Kidney tubule cell (primary cell): ENCODE measurements around the gene MRPL3.
"Not testable (repeated sequence)": the region's sequence is repeated elsewhere in the genome, so short reads cannot be mapped to it uniquely, and the experiment has no call there.

Experiments used
- DNase-seq: peaks from one replicate; pipeline ENCODE4 v3.0.0-alpha.2; 2018; ENCODE audit warnings: low spot score

The MRPL3 gene

DNA sequence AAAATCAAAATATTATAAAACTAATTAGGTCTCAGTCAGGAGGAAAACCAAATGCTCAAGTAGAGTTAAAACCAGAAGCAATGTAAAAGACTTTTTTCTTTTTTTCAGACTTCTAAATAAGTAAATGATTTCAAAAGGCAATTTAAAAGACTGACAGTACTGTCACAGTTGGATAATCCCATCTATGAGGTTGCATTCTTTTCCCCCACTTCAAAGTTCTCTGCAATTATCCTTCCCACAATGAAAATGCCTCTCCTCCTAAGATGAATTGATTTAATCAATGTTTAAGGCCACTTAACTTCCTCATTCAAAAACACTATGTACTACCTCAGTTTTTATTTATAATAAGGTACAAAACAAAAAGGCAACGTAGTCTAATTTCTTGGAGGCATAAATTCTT is 8.1 kb downstream of the MRPL3 start:
- DNase-seq = peak; percentile 49

DNA sequence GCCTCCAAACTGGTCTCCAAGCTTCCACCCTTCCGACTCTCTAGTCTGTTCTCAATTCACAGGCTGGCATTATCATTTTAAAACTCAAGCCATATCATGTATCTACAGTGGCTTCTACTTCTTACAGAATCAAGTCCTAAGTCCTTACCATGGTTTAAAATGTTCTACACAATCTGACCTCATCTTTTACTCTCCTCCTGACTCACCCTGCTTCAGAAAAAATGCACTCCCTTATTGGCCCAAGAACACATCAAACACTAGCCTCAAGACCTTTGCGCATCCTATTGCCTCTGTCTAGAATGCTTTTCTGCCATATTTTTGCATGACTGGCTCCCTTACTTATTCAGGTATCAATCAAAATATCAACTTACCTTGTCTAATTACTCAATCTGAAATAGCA is 11.0 kb downstream of the MRPL3 start:
- no peak for DNase-seq

DNA sequence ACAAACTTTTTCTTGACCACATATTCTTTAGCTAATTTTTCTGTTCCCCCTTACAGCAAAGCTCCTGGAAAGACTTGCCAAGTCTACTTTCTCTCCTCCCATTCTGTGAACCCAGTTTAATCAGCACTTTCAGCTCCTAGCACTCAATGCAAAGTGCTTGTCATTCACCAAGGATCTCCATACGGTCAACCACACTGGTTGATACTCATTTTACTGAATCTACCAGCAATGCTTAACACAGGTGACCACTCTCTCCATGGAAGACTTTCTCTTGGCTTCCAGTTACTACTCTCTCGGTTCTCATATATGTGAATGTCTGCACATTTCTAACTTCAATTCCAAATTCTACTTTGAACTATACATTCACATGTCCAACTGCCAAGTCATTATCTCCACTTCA is 11.7 kb downstream of the MRPL3 start:
- DNase-seq = no peak

DNA sequence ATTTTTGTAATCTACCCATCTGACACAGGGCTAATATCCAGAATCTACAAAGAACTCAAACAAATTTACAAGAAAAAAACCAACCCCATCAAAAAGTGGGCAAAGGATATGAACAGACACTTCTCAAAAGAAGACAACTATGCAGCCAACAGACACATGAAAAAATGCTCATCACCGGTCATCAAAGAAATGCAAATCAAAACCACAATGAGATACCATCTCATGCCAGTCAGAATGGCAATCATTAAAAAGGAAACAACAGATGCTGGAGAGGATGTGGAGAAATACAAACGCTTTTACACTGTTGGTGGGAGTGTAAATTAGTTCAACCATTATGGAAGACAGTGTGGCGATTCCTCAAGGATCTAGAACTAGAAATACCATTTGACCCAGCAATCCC is 16.2 kb downstream of the MRPL3 start:
- DNase-seq = not testable (repeated sequence)

DNA sequence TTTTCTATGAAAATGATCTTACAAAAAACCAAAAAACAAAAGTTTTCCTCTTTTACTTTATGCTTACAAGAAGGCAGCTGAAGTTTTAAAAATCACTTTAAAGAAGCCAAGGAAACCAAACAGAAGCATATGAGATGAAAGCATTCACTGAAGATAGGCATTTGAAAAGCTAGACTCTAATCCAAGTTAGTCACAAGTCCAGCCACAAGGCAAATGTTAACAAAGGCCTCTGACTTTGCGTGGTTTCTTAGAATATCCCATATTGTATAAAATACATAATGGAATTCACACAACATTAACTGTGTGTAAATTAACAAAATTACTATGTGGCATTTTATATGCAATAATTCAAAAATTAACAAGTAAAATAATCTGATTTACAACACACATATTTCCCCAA is 17.7 kb downstream of the MRPL3 start:
- DNase-seq = no peak

DNA sequence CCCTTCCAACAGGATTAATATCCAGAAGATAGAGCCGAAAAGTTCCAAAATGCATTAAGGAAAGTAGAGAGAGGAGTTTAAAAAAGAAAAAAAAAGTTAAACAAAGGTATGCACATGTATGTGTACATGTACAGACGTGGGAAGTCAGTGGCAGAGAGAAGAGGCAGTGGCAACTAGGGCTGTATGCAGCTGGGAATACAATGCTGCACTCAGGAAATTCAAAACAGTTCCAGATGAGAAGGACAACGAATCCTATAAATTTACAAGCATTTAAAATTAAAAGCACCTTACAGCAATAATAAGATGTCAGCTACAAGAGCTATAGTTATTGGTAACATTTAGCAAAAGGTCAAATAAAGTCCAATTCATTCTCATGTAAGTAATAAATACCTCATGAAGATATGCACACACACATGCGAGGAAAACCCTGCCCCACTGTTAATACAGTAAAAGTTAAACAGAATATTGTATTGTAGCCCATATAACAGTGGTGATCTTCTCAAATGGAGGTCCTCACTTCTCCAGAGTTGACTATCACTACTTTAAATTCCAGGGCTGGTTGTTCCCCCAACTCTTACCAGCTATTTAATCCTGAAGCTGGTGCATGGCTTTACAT is 18.2 kb downstream of the MRPL3 start:
- no peak for DNase-seq

DNA sequence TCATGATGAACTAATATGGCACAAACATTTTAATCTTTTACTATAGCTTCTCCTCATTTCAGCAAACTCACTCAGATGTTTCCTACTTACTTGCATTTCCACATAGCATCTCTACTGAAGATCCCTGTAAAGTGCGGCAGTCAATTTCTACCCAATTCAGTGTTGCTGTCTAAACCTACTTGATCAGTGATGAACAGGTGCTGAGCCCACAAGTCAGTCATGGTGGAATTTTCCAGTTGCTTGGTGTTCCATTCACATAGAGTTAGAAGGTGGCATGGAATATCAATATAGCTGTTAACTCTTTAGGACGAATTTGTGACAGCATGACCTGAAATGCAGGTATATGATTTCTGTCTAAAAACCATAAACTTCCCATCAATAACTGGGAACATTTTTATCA is 22.7 kb downstream of the MRPL3 start:
- no peak for DNase-seq

DNA sequence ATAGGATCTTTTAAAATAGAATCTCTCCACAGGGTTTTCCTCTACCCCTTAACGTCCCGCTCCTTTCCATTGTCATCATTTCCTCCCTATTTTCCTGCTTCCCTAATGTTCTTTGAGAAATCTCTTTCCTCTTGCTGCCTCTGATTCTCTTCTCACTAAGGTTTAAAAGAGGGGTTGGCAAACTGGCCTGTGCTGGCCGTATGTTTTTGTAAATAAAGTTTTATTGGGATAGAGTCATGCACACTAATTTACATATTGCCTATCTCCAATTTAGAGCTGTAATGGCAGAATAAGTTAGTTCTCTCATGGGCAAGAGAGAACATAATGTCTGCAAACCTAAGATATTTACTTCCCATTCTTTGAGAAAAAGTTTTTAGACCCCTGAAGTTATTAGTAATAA is 25.0 kb downstream of the MRPL3 start:
- DNase-seq = no peak

DNA sequence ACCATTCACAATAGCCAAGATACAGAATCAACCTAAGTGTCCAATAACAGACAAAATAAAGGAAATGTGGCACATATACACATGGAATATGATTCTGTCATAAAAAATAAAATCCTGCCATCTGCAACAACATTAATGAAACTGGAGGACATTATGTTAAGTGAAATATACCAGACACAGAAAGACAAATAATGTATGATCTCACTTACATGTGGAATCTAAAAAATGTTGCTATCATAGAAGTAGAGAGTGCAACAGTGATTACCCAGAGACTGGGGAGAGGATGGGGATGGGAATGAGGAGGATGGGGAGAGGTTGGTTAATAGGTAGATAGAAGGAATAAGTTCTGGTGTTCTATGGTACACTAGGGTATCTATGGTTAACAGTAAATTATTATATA is 28.7 kb downstream of the MRPL3 start:
- no peak for DNase-seq

DNA sequence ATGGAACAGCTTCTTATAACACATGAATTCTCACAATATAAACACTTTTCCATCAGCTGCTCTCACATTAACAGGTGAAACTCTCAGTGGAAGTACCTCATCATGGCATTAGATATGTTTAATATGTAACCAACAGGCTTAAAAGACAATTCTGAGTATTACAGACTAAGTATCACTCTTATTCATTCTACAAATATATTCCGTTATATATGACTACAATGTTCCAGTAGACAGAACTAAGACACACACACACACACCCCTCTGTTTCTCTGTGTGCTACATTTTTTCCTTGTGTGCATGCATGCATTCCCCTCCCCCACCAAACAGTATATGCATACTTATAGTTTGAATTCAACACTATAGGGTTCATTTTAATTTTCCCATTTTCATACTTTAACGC is 32.4 kb downstream of the MRPL3 start:
- DNase-seq = no peak

DNA sequence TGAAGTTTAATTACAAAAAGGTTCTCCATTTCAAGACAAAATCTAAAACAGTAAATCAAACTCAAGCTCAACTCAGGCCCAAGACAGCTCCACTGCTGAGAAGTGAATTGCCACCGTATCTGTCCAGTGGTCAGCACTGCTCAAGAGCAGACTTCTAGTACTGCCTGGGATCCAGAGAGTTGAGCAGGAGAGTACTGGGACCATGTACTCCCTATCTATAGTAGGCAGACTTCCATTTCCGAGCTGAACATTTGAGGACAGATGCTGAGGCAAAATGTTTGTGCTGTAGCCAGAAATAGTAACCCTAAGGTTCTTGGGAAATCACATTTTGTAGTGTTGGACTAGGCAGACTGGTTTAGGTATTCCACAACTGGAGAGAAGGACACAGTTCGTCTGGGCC is 44.1 kb downstream of the MRPL3 start:
- DNase-seq = no peak

DNA sequence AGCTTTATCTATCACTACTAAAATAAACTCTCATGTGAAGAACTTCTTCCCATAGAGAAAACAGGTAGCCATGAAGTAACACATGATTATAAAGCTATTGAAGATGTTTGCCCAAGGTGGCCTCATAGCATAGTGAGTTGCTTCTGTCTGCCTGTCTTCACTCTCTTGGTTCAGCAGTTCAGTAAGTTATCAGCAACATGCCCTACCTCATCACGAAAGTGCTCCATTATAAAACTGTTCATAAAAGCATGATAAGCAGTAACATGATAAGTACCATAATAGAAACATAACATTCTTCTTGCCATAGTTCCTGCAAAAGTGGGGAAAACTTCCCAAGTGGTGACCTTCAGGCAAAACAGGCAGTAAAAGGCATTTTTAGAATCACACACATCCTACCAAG is 45.6 kb downstream of the MRPL3 start:
- DNase-seq = no peak

DNA sequence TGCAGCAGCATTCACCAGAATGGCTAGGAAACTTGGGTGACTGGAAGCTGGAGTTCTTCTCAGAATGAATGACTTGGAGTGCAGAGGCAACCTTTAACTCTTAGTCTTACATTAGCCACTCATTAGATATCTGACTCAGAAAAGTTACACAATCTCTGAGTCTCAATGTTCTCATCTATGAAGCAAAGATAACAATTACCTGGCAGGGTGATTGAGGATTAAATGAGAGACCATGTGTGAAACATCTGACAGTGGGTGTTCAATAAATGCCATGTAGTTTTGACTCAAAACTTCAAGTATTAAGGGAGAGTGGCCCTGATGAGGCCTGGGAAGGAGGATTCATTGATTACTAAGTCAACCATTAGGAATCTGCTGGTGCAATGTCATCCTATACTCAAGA is 48.3 kb downstream of the MRPL3 start:
- peak; percentile 50 for DNase-seq

DNA sequence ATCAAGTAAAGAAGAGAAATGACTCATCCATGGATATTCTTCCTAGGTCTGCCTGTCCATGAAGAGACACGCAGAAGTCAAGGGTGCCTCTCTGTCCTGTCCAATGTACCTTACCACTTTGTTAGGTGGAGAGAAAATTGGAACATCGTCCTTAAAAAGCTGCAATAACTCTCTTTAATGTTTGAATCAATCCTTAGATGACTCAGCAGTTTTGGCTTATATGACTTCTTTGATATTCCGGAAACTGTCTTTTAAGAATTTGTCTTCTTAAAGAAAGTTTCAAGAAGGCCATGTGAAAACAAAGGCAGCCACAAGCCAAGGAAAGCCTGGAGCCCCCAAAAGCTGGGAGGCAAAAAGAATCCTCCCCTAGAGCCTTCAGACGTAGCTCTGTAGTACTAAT is 49.2 kb downstream of the MRPL3 start:
- DNase-seq = no peak

DNA sequence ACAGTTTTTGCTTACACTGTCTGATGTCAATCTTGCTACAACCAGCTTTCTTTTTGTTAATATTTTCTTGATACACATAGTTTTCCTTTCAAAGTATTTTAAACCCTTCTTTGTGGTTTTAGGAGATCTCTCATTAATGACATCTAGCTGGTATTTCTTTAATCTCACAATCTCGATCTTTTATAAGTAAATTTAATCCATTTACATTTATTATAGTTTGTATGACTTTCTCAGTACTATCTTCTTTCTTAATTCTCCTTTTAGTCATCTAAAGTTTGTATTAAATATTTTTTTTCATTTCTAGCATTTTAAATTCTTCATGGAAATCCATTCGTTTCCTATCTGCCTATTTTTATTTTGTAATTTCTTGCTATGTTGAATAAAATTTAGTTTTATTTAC is 55.4 kb downstream of the MRPL3 start:
- no peak for DNase-seq

DNA sequence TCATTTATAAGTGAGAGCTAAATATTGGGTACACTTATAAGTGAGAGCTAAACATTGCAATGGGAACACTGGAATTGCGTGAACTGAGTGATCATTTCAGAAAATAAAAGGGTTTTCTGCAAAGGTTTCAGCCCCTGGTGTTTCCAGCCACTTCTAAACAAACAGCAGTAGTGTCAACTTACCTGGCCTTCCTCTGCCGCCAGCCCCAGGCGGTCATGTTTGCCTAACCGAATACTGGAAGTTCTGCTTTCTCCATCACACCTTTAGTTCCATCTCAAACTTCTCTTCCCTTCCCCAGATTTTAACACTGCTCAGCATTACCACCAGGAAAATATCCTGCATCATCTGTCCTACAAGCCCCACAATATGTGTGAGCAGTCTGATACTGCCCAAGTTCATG is 58.6 kb downstream of the MRPL3 start:
- DNase-seq = no peak

DNA sequence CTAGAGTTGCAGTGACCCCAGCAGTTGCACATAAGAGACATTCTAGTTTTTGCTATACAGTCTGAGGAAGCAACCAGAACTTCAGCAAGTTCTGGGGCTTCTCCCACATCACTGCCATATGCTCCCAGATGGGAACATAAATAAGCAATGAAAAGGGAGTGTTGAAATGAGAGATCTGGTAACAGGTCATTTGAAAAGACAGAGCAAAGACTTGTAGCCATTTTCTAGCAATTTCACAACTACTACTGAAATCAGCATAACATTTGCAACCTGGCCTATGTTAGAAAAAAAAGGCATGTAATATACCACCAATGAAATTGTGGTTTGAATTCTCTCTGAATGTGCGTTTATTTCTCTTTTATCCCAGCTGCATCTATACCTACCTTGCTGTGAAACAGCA is 63.7 kb downstream of the MRPL3 start:
- no peak for DNase-seq

DNA sequence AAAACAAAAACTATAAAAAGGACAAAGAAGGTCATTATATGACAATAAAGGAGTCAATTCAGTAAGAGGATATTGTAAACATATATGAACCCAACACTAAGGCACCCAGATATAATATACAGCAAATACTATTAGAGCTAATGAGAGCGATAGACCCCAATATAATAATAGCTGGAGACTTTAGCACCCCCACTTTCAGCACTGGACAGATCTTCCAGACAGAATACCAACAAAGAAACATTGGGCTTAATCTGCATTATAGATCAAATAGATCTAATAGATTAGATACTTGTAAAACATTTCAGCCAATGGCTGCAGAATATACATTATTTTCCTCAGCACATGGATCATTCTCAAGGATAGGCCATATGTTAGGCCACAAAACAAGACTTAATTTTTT is 67.8 kb downstream of the MRPL3 start:
- DNase-seq = no peak

DNA sequence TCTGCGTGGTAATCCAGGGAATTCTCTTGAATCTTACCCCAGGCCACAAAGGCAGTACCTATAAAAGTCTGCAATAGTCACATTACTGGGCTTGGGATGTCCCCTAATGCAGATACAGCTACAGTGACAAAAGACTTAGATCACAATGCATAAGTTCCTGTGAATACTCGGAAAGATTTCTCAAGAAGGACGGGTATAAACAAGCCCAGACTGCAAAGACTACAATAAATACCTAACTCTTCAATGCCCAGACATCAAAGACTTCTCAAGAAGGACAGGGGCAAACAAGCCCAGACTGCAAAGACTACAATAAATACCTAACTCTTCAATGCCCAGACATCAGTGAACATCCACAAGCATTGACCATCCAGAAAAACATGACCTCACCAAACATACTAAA is 70.3 kb downstream of the MRPL3 start:
- no peak for DNase-seq

DNA sequence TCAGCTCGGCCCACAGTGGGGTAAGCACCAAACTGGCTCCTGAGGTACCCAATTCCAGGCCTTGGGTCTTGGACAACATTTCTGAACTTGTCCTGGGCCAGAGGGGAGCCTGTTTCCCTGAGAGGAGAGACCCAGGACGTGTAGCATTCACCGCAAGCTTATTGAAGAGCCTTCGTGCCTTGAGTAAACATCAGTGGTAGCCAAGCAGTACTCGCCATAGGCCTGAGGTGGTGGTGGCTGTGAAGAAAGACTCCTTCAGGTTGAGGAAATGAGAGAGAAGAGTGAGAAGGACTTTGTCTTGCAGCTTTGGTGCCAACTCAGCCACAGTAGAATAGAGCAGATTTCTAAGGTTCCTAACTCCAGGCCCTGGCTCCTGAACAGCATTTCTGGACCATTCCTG is 71.0 kb downstream of the MRPL3 start:
- no peak for DNase-seq

DNA sequence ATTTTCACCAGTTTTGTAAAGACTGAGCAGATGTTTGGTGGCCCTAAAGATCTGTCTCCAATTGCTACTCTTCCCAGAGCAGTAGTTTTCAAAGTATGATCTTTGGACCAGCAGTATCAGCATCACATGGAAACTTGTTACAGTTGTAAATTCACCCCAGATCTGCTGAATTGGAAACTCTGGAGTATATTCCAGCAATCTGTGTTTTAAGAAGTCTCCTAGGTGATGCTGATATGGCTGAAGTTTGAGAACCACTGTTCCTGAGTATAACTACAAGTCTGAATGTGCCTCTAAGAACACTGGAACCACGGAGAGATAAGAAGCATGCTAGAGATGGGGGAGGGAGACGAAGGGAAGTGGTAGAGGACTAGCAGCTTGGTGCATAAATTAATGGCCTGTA is 75.5 kb downstream of the MRPL3 start:
- DNase-seq = no peak

DNA sequence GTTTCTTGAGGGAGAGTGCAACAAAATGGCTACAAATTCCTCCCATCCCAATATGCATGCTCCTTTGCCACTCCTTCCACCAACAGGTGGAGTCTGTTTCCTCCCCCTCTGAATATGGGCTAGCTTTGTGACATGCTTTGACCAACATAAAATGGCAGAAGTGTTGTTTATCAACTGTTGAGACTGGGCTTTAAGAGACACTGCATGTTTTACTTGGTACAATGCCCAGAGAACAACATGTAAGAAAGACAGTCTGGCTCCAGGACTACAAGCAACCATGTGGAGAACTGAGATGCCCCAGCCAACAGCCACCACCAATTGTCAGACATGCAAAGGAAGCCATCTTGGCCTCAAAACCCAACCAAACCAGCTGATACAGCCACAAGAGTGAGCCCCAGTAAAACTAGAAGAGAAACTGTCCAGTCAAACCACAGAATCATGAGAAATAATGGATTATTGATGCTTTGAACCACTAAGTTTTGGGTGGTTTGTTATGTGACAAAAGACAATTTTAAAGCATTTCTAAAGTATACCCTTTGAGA is 80.7 kb downstream of the MRPL3 start:
- no peak for DNase-seq

DNA sequence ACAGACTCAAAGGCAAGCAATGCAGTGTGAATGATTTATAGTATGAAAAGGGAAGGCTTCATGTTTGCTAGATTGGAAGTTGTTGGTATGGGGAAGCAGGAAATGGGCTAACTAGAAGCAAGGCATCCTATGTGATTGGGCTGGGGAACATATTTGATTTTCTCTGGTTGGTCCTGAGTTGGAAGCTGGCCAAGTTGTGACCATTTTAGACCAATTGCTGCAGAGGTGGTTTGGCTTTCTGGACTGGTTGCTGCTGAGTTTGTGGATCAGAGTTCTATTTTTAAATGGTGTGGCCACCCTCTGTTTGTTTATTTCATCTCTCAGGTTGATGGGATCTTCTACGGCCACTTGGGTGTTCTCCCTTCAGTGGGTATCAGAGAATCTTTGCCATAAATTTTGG is 81.5 kb downstream of the MRPL3 start:
- no peak for DNase-seq

DNA sequence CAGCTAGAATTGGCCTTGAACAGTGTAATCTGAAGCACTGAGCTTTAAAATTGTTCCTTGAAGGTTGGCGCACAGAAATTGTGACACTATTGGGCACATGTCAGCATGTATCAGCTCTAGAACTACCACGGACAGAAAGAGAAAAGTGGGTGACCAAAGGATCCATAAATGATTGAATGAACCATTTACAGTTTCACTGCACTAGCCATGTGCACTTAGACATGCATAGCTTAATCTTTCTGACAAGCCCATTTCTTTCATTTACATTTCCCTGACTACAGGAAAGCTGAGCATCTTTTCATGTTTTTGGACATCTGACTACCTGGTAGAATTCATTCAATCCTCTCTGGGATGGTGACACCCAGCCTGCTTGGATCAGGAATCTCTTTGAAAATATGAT is 85.0 kb downstream of the MRPL3 start:
- no peak for DNase-seq
